ENCODE measurements around the gene GABRD. TPM values are rescaled to one million over a fixed set of nuclear protein-coding genes. Genes with fewer than 3 reads are reported as not detected.

The GABRD gene
- total RNA-seq, 2 experiments from 2014 or later = not detected

DNA sequence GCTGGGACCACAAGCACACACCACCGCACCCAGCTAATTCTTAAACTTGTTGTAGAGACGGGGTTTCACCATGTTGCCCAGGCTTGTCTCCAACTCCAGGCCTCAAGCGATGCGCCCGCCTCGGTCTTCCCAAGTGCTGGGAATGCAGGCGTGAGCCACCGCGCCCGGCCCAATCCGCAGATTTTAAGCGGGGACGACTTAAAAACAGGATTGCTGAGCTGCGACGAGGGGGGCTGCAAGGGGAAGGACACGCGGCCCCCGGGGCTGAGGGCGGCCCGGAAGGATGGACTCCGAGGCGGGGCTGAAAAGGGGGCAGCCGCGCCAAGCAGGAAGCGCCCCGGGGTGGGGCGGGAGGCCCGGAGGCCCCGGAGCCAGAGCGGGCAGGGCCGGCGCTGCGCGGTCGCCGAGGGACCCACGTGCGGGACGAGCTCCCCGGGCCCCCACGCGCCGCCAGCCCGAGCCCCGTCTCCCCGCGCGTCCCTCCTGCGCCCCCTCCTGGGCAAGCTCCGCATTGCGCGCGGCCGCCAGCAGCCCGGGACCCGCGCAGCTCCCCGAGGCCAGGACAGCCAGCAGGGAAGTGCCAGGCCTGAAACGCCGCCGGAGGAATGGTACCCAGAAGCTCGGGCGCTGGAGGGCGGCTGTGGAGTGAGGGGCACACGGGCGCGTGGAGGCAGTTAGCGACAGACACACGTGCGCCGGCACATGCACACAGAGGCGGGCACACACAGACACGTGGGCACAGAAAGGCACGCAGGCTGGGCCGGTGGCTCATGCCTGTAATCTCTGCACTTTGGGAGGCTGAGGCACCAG lies 25.6 kb downstream of the GABRD start:
- Mint-ChIP-seq H3K27me3 (peaks cover 6% of the 10 kb centered on the region), H3K4me3 (peak overlapping the region; percentile 71), H3K36me3 (ENCODE audit: low read depth) (no peaks in the 10 kb centered on the region), H3K9me3 (no peaks in the 10 kb centered on the region), H3K27ac (peak overlapping the region; percentile 8), H3K4me1 (ENCODE audit: low read depth) (peaks cover 22% of the 10 kb centered on the region)
- ChIA-PET POLR2A (interaction anchor here (0.6 to 1.7 kb wide), 3 partner anchors 13 to 115 kb away, joined by 3 to 4 read pairs (median 3); no protein-coding TSS in a partner anchor), CTCF (interaction anchor here (0.6 to 4.2 kb wide), 36 partner anchors 10 to 246 kb away, joined by 3 to 100 read pairs (median 4); partner anchors contain the start of genes CFAP74 and TMEM52)
- ATAC-seq (peak; percentile 83), DNase-seq (peak; percentile 78)
- intact Hi-C loops (cut with micrococcal nuclease) = loop anchor here (5.0 kb wide), 1 partner anchor 82 kb away; no protein-coding TSS in a partner anchor
- TF ChIP-seq CTCF (IDR thresholded peaks at IDR 0.05) = peak; percentile 95

GRCh38 chr1:2045468-2046173 lies 26.5 kb downstream of the GABRD start:
- no peak for DNase-seq
- POLR2A ChIA-PET = interaction anchor here (1.7 kb wide), 1 partner anchor 116 kb away, joined by 4 read pairs; no protein-coding TSS in a partner anchor
- no peaks in the 10 kb centered on the region for H3K9me3 Mint-ChIP-seq
- H3K4me3 Mint-ChIP-seq = peak overlapping the region; percentile 66
- intact Hi-C loops (cut with micrococcal nuclease) = no loop called here
- peak overlapping the region; percentile 22 for H3K27ac Mint-ChIP-seq
- no peaks in the 10 kb centered on the region for H3K36me3 Mint-ChIP-seq (ENCODE audit: low read depth)
- peaks cover 22% of the 10 kb centered on the region for H3K4me1 Mint-ChIP-seq (ENCODE audit: low read depth)
- CTCF ChIA-PET = interaction anchor here (0.9 to 4.2 kb wide), 22 partner anchors 9 to 367 kb away, joined by 3 to 100 read pairs (median 4); partner anchors contain the start of genes PEX10 and TMEM52
- no peak for TF ChIP-seq CTCF (IDR thresholded peaks at IDR 0.05)
- no peak for ATAC-seq
- H3K27me3 Mint-ChIP-seq = peaks cover 6% of the 10 kb centered on the region

- H3K4me3 Mint-ChIP-seq = peak overlapping the region; percentile 66
- no peak for ATAC-seq
- POLR2A ChIA-PET = interaction anchor here (0.9 kb wide), 1 partner anchor 86 kb away, joined by 3 read pairs; no protein-coding TSS in a partner anchor
Observed at GRCh38 chr1:2046174-2046917, 27.2 kb downstream of the GABRD start.

More at GRCh38 chr1:2046174-2046917, 27.2 kb downstream of the GABRD start:
- peak; percentile 75 for DNase-seq
- Mint-ChIP-seq H3K9me3 (no peaks in the 10 kb centered on the region), H3K4me1 (ENCODE audit: low read depth) (peaks cover 22% of the 10 kb centered on the region), H3K27me3 (peaks cover 6% of the 10 kb centered on the region), H3K36me3 (ENCODE audit: low read depth) (no peaks in the 10 kb centered on the region), H3K27ac (no peak overlapping the region)
- intact Hi-C loops (cut with micrococcal nuclease) = no loop called here
- CTCF ChIA-PET = interaction anchor here (0.6 to 4.2 kb wide), 6 partner anchors 14 to 605 kb away, joined by 3 to 100 read pairs (median 4); partner anchors contain the start of gene PEX10
- peak; percentile 83 for TF ChIP-seq CTCF (IDR thresholded peaks at IDR 0.05)

Data from activated CD8-positive, alpha-beta T cell treated with anti-CD3 and anti-CD28 coated beads for 36 hours (primary cell).